GM19438 (cell line): ENCODE results near the gene SAMD11.

Source experiments
- ATAC-seq: cut with Tn5 transposase; IDR thresholded peaks from one replicate; pipeline ENCODE4 v1.9.1; 2021; ENCODE audit warnings: low read depth; ENCODE audit not compliant: unreplicated experiment

SAMD11 gene

GRCh38 chr1:962381-963300 lies 38.9 kb downstream of the SAMD11 start:
- no peak for ATAC-seq

DNA sequence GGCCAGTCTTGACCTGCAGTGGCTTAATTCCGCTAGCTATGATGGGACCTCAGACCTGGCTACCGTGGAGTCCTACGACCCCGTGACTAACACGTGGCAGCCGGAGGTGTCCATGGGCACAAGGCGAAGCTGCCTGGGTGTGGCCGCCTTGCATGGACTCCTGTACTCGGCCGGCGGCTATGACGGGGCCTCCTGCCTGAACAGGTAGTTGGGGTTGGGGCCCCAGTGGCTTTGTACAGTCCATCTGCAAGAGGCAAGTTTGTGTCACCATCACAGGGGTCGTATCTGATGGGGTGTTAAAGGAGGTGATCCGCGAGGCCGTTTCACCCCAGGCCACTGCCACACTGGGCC lies 39.6 kb downstream of the SAMD11 start:
- ATAC-seq: no peak

DNA sequence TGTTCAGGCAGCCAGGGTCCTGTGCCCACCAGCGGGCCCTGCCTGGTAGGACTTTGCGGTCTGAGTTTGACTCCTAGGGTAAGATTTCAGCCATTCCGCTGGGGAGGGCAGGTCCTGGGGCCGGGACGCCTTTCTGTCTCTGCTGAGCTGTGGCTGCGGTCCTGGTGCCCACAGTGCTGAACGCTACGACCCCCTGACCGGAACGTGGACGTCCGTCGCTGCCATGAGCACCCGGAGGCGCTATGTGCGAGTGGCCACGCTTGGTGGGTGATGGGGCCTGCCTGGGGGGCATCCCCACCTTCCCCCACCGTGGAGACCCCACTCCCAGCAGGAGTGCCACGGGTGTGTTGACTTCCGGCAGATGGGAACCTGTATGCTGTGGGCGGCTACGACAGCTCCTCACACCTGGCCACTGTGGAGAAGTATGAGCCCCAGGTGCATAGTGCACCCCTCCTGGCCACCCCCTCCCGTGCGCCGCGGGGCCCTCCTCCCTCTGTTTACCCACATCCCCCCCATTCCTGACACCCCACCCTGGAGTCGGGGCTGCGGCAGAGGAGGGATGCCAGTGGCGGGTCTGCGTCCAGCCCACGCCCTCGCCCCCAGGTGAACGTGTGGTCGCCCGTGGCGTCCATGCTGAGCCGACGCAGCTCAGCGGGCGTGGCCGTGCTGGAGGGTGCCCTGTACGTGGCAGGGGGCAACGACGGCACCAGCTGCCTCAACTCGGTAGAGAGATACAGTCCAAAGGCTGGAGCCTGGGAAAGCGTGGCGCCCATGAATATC lies 40.2 kb downstream of the SAMD11 start:
- ATAC-seq: no peak

- no peak for ATAC-seq
Observed at GRCh38 chr1:964691-965525, 41.2 kb downstream of the SAMD11 start.

DNA sequence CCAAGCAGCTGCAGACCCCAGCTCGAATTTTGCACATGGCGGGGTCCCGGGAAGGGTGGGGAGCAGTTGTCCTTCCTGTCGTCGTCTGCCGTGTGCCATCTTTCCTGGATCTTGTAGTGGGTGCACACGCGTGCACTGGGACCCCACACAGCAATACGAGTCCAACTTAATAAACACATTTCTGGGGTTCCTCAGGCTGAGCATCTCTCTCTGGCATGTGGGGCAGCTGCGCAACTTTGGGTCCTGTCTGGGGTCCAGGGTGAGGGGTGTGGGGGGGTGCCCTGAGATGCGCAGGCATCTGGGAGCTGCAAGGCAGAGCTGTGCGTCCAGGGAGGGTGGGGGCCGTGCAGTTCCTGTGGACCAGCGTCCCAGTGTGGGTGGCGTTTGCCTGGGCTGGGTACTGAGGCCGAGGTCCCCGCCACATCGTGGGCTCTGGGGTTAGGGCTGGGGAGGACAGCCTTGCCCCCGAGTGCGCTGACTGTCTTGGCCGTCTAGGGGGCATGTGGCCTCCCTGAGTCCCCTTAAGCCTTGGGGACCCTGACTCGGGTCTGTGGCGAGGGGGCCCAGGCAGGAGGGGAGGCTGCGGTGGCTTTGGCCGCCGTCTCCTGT lies 41.9 kb downstream of the SAMD11 start:
- no peak for ATAC-seq

DNA sequence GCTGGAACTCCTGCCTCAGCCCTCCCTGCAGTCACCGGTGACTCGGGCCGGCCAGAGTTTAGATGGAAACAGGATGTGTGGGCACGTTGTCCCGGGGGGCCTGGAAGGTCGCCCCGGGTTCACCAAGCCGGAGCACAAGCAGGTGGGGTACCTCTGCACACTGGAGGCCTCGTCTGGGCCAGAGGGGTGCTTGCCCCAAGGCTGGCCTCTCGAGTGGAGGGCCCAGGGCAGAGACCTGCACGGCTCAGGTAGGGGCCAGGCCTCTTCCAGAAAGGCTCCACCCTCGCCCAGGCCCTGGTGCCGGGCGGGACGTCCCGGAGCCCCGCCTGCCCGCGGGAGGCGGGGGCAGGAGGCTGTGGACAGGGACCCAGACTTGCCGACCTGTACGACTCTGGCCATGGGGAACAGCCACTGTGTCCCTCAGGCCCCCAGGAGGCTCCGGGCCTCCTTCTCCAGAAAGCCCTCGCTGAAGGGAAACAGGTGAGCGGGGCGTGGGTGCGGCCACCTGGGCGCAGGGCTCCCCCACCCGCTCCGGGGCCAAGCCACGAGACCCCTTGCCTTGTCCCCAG lies 42.5 kb downstream of the SAMD11 start, which contains the start of gene PLEKHN1:
PLEKHN1 (plus strand) TSS at position 348 of the 569 bp plus-strand sequence; CDS start at position 398, 50 bp downstream.
- peak; percentile 29 for ATAC-seq

GRCh38 chr1:966704-967300 lies 43.1 kb downstream of the SAMD11 start:
- peak; percentile 68 for ATAC-seq

GRCh38 chr1:967466-968343 lies 44.0 kb downstream of the SAMD11 start:
- ATAC-seq: no peak

- no peak for ATAC-seq
Observed at GRCh38 chr1:969260-969855, 45.6 kb downstream of the SAMD11 start.

DNA sequence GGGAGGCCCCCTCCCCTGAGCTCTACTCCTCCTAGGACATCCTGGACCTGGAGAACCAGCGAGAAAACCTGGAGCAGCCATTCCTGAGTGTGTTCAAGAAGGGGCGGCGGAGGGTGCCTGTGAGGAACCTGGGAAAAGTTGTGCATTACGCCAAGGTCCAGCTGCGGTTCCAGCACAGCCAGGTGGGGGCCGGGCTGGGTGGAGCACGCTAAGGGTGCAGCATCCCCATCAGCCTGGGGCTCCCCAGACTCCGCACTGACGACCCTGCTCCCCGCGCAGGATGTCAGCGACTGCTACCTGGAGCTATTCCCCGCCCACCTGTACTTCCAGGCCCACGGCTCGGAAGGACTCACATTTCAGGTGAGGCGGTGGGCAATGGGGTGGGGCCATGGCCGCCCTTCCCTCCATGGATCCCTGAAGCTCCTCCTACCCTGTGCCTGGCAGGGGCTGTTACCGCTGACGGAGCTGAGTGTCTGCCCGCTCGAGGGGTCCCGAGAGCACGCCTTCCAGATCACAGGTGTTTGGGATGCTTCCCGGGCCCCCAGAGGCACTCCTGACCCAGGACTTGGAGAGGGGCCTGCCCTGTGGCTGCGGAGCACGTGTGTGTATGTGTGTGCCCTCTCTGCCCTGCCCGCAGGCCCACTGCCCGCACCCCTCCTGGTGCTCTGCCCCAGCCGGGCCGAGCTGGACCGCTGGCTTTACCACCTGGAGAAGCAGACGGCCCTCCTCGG lies 46.7 kb downstream of the SAMD11 start:
- no peak for ATAC-seq

GRCh38 chr1:970973-971730 lies 47.4 kb downstream of the SAMD11 start:
- ATAC-seq: no peak

DNA sequence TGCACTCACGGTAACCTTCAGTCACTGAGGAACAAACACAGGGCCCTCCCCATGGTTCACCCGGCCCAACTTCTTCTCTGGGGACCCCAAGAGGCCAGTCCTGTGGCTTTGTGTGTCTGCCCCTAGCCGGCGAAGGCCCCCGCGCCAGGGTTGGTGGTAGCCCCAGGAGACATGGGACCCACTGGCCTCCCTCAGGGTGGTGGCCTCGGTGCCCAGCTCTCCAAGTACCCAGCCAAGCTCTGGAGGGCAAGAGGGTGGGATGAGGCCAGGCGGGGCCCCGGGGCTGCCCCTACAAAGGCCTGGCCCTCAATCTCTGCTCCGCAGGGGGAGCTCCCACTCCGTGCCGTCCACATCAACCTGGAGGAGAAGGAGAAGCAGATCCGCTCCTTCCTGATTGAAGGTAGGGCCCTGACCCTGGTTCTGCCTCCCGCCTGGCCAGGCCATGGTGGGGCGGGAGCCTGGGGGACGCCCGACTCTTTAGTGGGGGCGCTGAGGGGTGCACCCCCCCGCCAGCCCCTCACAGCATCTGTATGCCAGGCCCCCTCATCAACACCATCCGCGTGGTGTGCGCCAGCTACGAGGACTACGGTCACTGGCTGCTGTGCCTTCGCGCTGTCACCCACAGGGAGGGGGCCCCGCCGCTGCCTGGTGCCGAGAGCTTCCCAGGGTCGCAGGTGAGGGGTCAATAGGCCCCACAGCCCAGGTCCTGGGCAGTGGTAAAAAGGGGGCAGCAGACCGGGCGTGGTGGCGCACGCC lies 48.2 kb downstream of the SAMD11 start:
- no peak for ATAC-seq

DNA sequence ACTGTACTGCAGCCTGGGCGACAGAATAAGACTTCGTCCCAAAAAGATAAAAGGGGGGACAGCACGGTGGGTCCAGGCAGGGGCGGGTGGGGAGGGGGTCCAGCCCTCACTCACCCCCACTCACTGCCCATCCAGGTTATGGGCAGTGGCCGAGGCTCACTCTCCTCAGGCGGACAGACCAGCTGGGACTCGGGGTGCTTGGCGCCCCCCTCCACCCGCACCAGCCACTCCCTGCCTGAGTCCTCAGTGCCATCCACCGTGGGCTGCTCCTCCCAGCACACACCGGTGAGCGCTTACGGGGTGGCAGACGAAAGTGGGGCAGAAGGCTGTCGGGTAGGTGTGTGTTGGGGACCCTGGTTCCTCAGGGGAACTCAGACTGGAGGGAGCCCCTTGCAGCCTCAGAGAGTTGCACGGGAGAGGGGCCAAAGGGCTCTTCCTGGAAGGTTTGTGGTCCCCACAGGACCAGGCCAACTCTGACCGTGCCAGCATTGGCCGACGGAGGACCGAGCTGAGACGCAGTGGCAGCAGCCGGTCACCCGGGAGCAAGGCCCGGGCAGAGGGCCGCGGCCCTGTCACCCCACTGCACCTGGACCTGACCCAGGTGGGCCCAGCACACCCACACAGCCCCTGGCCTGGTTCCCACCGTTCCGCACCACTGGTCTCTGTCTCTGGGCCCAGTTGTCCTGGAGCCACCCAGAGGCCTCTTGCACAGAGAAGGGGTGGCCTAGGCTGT lies 49.2 kb downstream of the SAMD11 start:
- no peak for ATAC-seq

- ATAC-seq: no peak
Observed at GRCh38 chr1:973459-974292, 50.0 kb downstream of the SAMD11 start.

- no peak for ATAC-seq
Observed at GRCh38 chr1:974293-974640, 50.5 kb downstream of the SAMD11 start.
